GM23248 (cell line): ENCODE measurements around the gene LDB2. TPM values are rescaled to one million over a fixed set of nuclear protein-coding genes. Genes with fewer than 3 reads are reported as not detected.

Source experiments
- DNase-seq: peaks from one replicate; pipeline ENCODE4 v3.0.0-alpha.2; 2015
- H2AFZ ChIP-seq: fragments of 200-600 bp; sonication (generic); 2 replicates; pipeline ENCODE4 v1.6.1; 2016; ENCODE audit warnings: antibody characterized with exemption
- H3F3A ChIP-seq: fragments of 200-600 bp; sonication (generic); 2 replicates; pipeline ENCODE4 v1.6.1; 2016; ENCODE audit warnings: mild to moderate bottlenecking, antibody characterized with exemption, mixed run types; ENCODE audit not compliant: insufficient read depth
- H3K27ac ChIP-seq: fragments of 200-600 bp; sonication (generic); 2 replicates; pipeline ENCODE4 v1.5.1; 2016; ENCODE audit warnings: mild to moderate bottlenecking
- H3K27me3 ChIP-seq: fragments of 200-600 bp; sonication (generic); replicated peaks from 2 replicates; pipeline ENCODE4 v1.6.1; 2016; ENCODE audit warnings: mild to moderate bottlenecking; ENCODE audit not compliant: insufficient read depth
- H3K36me3 ChIP-seq: fragments of 200-600 bp; sonication (generic); 2 replicates; pipeline ENCODE4 v1.6.1; 2016; ENCODE audit warnings: low read depth, mild to moderate bottlenecking
- H3K4me1 ChIP-seq: fragments of 200-600 bp; sonication (generic); 2 replicates; pipeline ENCODE4 v1.6.1; 2016; ENCODE audit warnings: mild to moderate bottlenecking; ENCODE audit not compliant: insufficient read depth
- H3K4me2 ChIP-seq: fragments of 200-600 bp; sonication (generic); one replicate; pipeline ENCODE4 v1.6.1; 2016; ENCODE audit warnings: mild to moderate bottlenecking; ENCODE audit not compliant: unreplicated experiment
- H3K4me3 ChIP-seq: fragments of 200-600 bp; sonication (generic); 2 replicates; pipeline ENCODE4 v1.5.1; 2016; ENCODE audit warnings: mild to moderate bottlenecking
- H3K79me2 ChIP-seq: fragments of 200-600 bp; sonication (generic); 2 replicates; pipeline ENCODE4 v1.6.1; 2016; ENCODE audit warnings: mild to moderate bottlenecking; ENCODE audit not compliant: insufficient read depth
- H3K9ac ChIP-seq: fragments of 200-600 bp; sonication (generic); 2 replicates; pipeline ENCODE4 v1.6.1; 2016; ENCODE audit warnings: mild to moderate bottlenecking
- H3K9me2 ChIP-seq: fragments of 200-600 bp; sonication (generic); 2 replicates; pipeline ENCODE4 v1.6.1; 2016; ENCODE audit warnings: mixed run types, mild to moderate bottlenecking, moderate library complexity; ENCODE audit not compliant: insufficient read depth
- H3K9me3 ChIP-seq: fragments of 200-600 bp; sonication (generic); one replicate; pipeline ENCODE4 v1.6.1; 2017; ENCODE audit warnings: low read depth
- H4K20me1 ChIP-seq: fragments of 200-600 bp; sonication (generic); 2 replicates; pipeline ENCODE4 v1.6.0; 2016; ENCODE audit not compliant: insufficient read depth
- EZH2 ChIP-seq: fragments of 200-600 bp; sonication (generic); IDR thresholded peaks from 2 replicates; pipeline ENCODE4 v1.6.1; 2018; ENCODE audit warnings: antibody characterized with exemption, mild to moderate bottlenecking; ENCODE audit not compliant: insufficient read depth, poor library complexity, severe bottlenecking
- EZH2phosphoT487 ChIP-seq: fragments of 200-600 bp; sonication (generic); IDR thresholded peaks from 2 replicates; pipeline ENCODE4 v1.6.1; 2018; ENCODE audit warnings: antibody characterized with exemption, moderate library complexity, mild to moderate bottlenecking, low read depth; ENCODE audit not compliant: insufficient read depth
- WGBS, 2 experiments: methylation state at CpG; one replicate each; pipeline ENCODE4 v1.1.6; 2015 to 2017; ENCODE audit warnings: low lambda C conversion rate in 2 of 2, low coverage in 1 of 2; ENCODE audit errors: missing lambda C conversion rate in 2 of 2; 5-methylcytosine and 5-hydroxymethylcytosine counted together
- in situ Hi-C: fragments of 300-500 bp; cut with MboI; formaldehyde crosslinking; loops from 2 replicates; pipeline ENCODE4 v1.15.0; 2020
- polyA plus RNA-seq: library from polyadenylated mRNA; unstranded; fragments of >200 nt; fragmentation: Nextera tagmentation; extraction: Ambion mirVana; gene quantifications from 2 replicates; pipeline ENCODE4 v1.2.1, GENCODE V29; 2016
- total RNA-seq: library from RNA; depleted of rRNA; stranded (reverse); fragments of >200 nt; shearing (Covaris generic); gene quantifications from 2 replicates; pipeline ENCODE4 v1.2.3, GENCODE V29; 2014

The LDB2 gene
- total and polyA plus RNA-seq, 2 experiments from 2014 or later, result 52.8 to 76.6 TPM

- peak; percentile 42 for DNase-seq
- H3K9ac ChIP-seq, result peak overlapping the region; percentile 81
- in situ Hi-C loops, result no loop called here
- H4K20me1 ChIP-seq, result no peaks in the 10 kb centered on the region
- WGBS, 2 experiments, result 2 to 3% methylated on average over 2 of the region's 2 CpGs
- H3K4me2 ChIP-seq, result peak overlapping the region; percentile 99
- peaks cover 5% of the 10 kb centered on the region; the same call in 1 of the 2 replicates for H3K36me3 ChIP-seq
- no peaks in the 10 kb centered on the region for H3K27me3 ChIP-seq
- peaks cover 38% of the 10 kb centered on the region for H3K4me1 ChIP-seq
- TF ChIP-seq EZH2 (no peak), EZH2phosphoT487 (no peak)
- H3K9me3 ChIP-seq, result no peaks in the 10 kb centered on the region
- peaks cover 96% of the 10 kb centered on the region for H3K79me2 ChIP-seq
- H3K27ac ChIP-seq, result peak overlapping the region; percentile 82
- peak overlapping the region; percentile 88 for H3K4me3 ChIP-seq
- H2AFZ ChIP-seq, result peak overlapping the region; percentile 77
- H3F3A ChIP-seq, result peaks cover 51% of the 10 kb centered on the region
- H3K9me2 ChIP-seq, result no peaks in the 10 kb centered on the region
Observed at GRCh38 chr4:16893141-16893651, 5.2 kb downstream of the LDB2 start.

GRCh38 chr4:16890651-16891050 is 7.8 kb downstream of the LDB2 start:
- Histone ChIP-seq H3K27me3 (no peaks in the 10 kb centered on the region), H3K36me3 (peaks cover 7% of the 10 kb centered on the region; the same call in 1 of the 2 replicates), H3K9me2 (no peaks in the 10 kb centered on the region), H3F3A (peaks cover 29% of the 10 kb centered on the region), H3K9me3 (no peaks in the 10 kb centered on the region), H3K4me1 (peaks cover 32% of the 10 kb centered on the region), H3K27ac (no peak overlapping the region), H3K4me3 (no peak overlapping the region), H3K4me2 (no peak overlapping the region), H3K9ac (no peak overlapping the region), H3K79me2 (peaks cover 100% of the 10 kb centered on the region), H2AFZ (no peak overlapping the region), H4K20me1 (no peaks in the 10 kb centered on the region)
- WGBS, 2 experiments, result 86 to 95% methylated on average over 2 of the region's 2 CpGs
- no peak for DNase-seq
- in situ Hi-C loops, result no loop called here
- no peak for TF ChIP-seq EZH2
- no peak for TF ChIP-seq EZH2phosphoT487

- Histone ChIP-seq H4K20me1 (no peaks in the 10 kb centered on the region), H2AFZ (no peak overlapping the region), H3K4me2 (no peak overlapping the region), H3K27ac (no peak overlapping the region), H3F3A (peaks cover 26% of the 10 kb centered on the region), H3K4me1 (peaks cover 24% of the 10 kb centered on the region), H3K9me2 (no peaks in the 10 kb centered on the region), H3K36me3 (peaks cover 12% of the 10 kb centered on the region; the same call in 1 of the 2 replicates), H3K27me3 (no peaks in the 10 kb centered on the region), H3K4me3 (no peak overlapping the region), H3K9me3 (no peaks in the 10 kb centered on the region), H3K79me2 (peaks cover 100% of the 10 kb centered on the region), H3K9ac (no peak overlapping the region)
- TF ChIP-seq EZH2, result no peak
- no peak for TF ChIP-seq EZH2phosphoT487
- in situ Hi-C loops, result no loop called here
- no peak for DNase-seq
- 94 to 99% methylated on average over 3 of the region's 3 CpGs for WGBS, 2 experiments
Observed at GRCh38 chr4:16889945-16890344, 8.5 kb downstream of the LDB2 start.

GRCh38 chr4:16887887-16888286 is 10.6 kb downstream of the LDB2 start:
- peaks cover 6% of the 10 kb centered on the region for H3F3A ChIP-seq
- peaks cover 100% of the 10 kb centered on the region for H3K79me2 ChIP-seq
- H3K27ac ChIP-seq, result no peak overlapping the region
- no peak overlapping the region for H3K4me3 ChIP-seq
- H3K36me3 ChIP-seq, result peaks cover 12% of the 10 kb centered on the region; the same call in 1 of the 2 replicates
- no peaks in the 10 kb centered on the region for H3K27me3 ChIP-seq
- H3K9me2 ChIP-seq, result no peaks in the 10 kb centered on the region
- H3K9me3 ChIP-seq, result no peaks in the 10 kb centered on the region
- no peak for DNase-seq
- H2AFZ ChIP-seq, result no peak overlapping the region
- H3K4me2 ChIP-seq, result no peak overlapping the region
- H4K20me1 ChIP-seq, result no peaks in the 10 kb centered on the region
- TF ChIP-seq EZH2phosphoT487, result no peak
- TF ChIP-seq EZH2, result no peak
- in situ Hi-C loops, result no loop called here
- 87 to 93% methylated on average over 4 of the region's 4 CpGs for WGBS, 2 experiments
- H3K4me1 ChIP-seq, result peaks cover 10% of the 10 kb centered on the region
- no peak overlapping the region for H3K9ac ChIP-seq
